ENCODE measurements around the gene MRPL4. TPM values are rescaled to one million over a fixed set of nuclear protein-coding genes. Genes with fewer than 3 reads are reported as not detected.

The MRPL4 gene
- total RNA-seq, 1 donor from 2014 or later = 39.4 TPM

DNA sequence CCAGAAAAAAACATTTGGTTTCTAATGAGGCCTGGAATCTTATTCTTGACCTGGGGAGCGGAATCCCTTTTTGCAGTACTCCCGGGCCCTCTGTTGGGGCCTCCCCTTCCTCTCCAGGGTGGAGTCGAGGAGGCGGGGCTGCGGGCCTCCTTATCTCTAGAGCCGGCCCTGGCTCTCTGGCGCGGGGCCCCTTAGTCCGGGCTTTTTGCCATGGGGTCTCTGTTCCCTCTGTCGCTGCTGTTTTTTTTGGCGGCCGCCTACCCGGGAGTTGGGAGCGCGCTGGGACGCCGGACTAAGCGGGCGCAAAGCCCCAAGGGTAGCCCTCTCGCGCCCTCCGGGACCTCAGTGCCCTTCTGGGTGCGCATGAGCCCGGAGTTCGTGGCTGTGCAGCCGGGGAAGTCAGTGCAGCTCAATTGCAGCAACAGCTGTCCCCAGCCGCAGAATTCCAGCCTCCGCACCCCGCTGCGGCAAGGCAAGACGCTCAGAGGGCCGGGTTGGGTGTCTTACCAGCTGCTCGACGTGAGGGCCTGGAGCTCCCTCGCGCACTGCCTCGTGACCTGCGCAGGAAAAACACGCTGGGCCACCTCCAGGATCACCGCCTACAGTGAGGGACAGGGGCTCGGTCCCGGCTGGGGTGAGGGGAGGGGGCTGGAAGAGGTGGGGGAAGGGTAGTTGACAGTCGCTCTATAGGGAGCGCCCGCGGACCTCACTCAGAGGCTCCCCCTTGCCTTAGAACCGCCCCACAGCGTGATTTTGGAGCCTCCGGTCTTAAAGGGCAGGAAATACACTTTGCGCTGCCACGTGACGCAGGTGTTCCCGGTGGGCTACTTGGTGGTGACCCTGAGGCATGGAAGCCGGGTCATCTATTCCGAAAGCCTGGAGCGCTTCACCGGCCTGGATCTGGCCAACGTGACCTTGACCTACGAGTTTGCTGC lies 35.1 kb downstream of the MRPL4 start, which contains the start of gene ICAM4:
ICAM4 (plus strand) TSS at position 153 of the 935 bp plus-strand sequence; CDS start at position 211, 58 bp downstream.
- Mint-ChIP-seq H3K9me3 (ENCODE audit: low read depth) (no peaks in the 10 kb centered on the region), H3K4me3 (ENCODE audit: unreplicated experiment) (no peak within 1 kb of the TSS), H3K27me3 (ENCODE audit: low read depth) (peaks cover 25% of the 10 kb centered on the region), H3K36me3 (ENCODE audit: low read depth) (peaks cover 8% of the 10 kb centered on the region), H3K4me1 (ENCODE audit: low read depth) (peaks cover 38% of the 10 kb centered on the region), H3K27ac (ENCODE audit: unreplicated experiment) (peak within 1 kb of the TSS; percentile 49)
- TF ChIP-seq, protein P1, sequence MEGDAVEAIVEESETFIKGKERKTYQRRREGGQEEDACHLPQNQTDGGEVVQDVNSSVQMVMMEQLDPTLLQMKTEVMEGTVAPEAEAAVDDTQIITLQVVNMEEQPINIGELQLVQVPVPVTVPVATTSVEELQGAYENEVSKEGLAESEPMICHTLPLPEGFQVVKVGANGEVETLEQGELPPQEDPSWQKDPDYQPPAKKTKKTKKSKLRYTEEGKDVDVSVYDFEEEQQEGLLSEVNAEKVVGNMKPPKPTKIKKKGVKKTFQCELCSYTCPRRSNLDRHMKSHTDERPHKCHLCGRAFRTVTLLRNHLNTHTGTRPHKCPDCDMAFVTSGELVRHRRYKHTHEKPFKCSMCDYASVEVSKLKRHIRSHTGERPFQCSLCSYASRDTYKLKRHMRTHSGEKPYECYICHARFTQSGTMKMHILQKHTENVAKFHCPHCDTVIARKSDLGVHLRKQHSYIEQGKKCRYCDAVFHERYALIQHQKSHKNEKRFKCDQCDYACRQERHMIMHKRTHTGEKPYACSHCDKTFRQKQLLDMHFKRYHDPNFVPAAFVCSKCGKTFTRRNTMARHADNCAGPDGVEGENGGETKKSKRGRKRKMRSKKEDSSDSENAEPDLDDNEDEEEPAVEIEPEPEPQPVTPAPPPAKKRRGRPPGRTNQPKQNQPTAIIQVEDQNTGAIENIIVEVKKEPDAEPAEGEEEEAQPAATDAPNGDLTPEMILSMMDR (IDR thresholded peaks at IDR 0.05) = no peak
- no peak for DNase-seq (ENCODE audit: low spot score)

DNA sequence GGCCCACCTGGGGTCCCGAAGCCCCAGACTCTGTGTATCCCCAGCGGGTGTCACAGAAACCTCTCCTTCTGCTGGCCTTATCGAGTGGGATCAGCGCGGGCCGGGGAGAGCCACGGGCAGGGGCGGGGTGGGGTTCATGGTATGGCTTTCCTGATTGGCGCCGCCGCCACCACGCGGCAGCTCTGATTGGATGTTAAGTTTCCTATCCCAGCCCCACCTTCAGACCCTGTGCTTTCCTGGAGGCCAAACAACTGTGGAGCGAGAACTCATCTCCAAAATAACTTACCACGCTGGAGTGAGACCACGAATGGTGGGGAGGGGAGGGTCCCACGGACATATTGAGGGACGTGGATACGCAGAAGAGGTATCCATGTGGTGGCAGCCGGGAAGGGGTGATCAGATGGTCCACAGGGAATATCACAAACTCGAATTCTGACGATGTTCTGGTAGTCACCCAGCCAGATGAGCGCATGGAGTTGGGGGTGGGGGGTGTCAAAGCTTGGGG lies 36.7 kb downstream of the MRPL4 start:
- Mint-ChIP-seq H3K36me3 (ENCODE audit: low read depth) (peaks cover 8% of the 10 kb centered on the region), H3K4me1 (ENCODE audit: low read depth) (peaks cover 46% of the 10 kb centered on the region), H3K4me3 (ENCODE audit: unreplicated experiment) (peak overlapping the region; percentile 83), H3K27me3 (ENCODE audit: low read depth) (peaks cover 42% of the 10 kb centered on the region), H3K27ac (ENCODE audit: unreplicated experiment) (peak overlapping the region; percentile 57), H3K9me3 (ENCODE audit: low read depth) (no peaks in the 10 kb centered on the region)
- TF ChIP-seq, protein P1 (IDR thresholded peaks at IDR 0.05) = no peak
- no peak for DNase-seq (ENCODE audit: low spot score)

DNA sequence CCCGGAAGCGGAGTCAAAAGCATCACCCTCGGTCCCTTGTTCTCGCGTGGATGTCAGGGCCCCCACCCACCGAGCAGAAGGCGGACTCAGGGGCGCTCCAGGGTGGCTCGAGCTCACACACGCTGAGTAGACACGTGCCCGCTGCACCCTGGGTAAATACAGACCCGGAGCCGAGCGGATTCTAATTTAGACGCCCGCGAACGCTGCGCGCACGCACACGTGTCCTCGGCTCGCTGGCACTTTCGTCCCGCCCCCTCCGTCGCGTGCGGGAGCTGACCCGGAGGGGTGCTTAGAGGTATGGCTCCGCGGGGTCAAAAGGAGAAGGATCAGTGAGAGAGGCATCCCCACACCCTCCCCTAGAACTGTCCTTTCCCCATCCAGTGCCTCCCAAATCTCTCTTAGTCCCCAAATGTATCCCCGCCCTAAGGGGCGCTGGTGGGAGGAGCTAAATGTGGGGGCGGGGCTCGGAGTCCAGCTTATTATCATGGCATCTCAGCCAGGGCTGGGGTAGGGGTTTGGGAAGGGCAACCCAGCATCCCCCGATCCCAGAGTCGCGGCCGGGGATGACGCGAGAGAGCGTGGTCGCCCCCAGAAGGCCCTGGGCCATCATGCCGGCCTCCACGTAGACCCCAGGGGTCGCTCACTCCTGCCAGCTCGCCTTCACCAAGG lies 37.3 kb downstream of the MRPL4 start:
- no peaks in the 10 kb centered on the region for H3K9me3 Mint-ChIP-seq (ENCODE audit: low read depth)

DNA sequence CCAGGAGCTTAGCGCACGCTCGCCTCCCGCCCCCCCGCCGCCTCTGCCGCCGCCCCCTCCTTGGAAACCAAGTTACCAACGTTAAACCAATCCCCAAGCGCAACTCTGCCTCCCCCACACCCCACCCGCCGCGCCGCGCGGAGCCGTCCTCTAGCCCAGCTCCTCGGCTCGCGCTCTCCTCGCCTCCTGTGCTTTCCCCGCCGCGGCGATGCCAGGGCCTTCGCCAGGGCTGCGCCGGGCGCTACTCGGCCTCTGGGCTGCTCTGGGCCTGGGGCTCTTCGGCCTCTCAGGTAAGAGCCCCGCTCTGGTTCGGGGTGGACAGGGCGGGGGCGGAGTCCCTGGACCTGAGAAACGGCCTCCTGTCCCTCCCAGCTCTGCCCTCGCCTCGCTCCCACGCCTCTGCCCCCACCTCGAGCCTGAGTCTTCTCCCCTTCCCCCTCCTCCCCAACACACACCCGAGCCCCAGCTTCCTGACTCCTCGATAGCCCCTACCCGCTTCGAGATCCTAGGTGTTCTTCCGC lies 37.9 kb downstream of the MRPL4 start, which contains the start of gene ICAM5:
ICAM5 (plus strand) TSS at position 117 of the 521 bp plus-strand sequence; CDS start at position 209, 92 bp downstream.
- H3K36me3 Mint-ChIP-seq (ENCODE audit: low read depth) = peaks cover 9% of the 10 kb centered on the region
- peak within 1 kb of the TSS; percentile 83 for H3K4me3 Mint-ChIP-seq (ENCODE audit: unreplicated experiment)
- DNase-seq (ENCODE audit: low spot score) = no peak
- no peaks in the 10 kb centered on the region for H3K9me3 Mint-ChIP-seq (ENCODE audit: low read depth)
- peaks cover 48% of the 10 kb centered on the region for H3K27me3 Mint-ChIP-seq (ENCODE audit: low read depth)
- H3K4me1 Mint-ChIP-seq (ENCODE audit: low read depth) = peaks cover 46% of the 10 kb centered on the region
- TF ChIP-seq, protein P1 (IDR thresholded peaks at IDR 0.05) = no peak
- peak within 1 kb of the TSS; percentile 68 for H3K27ac Mint-ChIP-seq (ENCODE audit: unreplicated experiment)

More for the DNA sequence above, 37.3 kb downstream of the MRPL4 start:
- Mint-ChIP-seq H3K4me3 (ENCODE audit: unreplicated experiment) (peak overlapping the region; percentile 83), H3K27me3 (ENCODE audit: low read depth) (peaks cover 42% of the 10 kb centered on the region), H3K4me1 (ENCODE audit: low read depth) (peaks cover 46% of the 10 kb centered on the region), H3K27ac (ENCODE audit: unreplicated experiment) (peak overlapping the region; percentile 57), H3K36me3 (ENCODE audit: low read depth) (peaks cover 8% of the 10 kb centered on the region)
- DNase-seq (ENCODE audit: low spot score) = no peak
- TF ChIP-seq, protein P1 (IDR thresholded peaks at IDR 0.05) = peak; percentile 50
